ENCODE data around the gene ABHD17A. TPM values are rescaled to one million over a fixed set of nuclear protein-coding genes. Genes with fewer than 3 reads are reported as not detected.

The ABHD17A gene
- total and polyA plus RNA-seq, 9 of the 15 experiments (the other 6 are each of a cell fraction or from before 2014, with no cell fraction given), result 0.04 to 135 (median 21.8) TPM; not detected in 1

GRCh38 chr19:1863638-1864479 is 21.4 kb downstream of the ABHD17A start (continued):
- TF ChIP-seq CTCFL (IDR thresholded peaks at IDR 0.05; ENCODE audit: borderline replicate concordance, insufficient read depth, low read depth, low read length, poor library complexity, severe bottlenecking) (no peak), EP400 (IDR thresholded peaks at IDR 0.05) (peak; percentile 100), ZBTB33 (CRISPR knock-in tag; IDR thresholded peaks at IDR 0.05) (no peak; the same call in 1 of the 2 replicates), ZNF644 (tag; IDR thresholded peaks at IDR 0.05; ENCODE audit: low read depth) (no peak; the same call in 1 of the 2 replicates), CREBBP (IDR thresholded peaks at IDR 0.05; ENCODE audit: low read depth, low read length) (no peak), PML (IDR thresholded peaks at IDR 0.05; ENCODE audit: low read length) (no peak; the same call in 1 of the 2 replicates), ZBED1 (IDR thresholded peaks at IDR 0.05) (no peak), ZNF778 (CRISPR knock-in tag; IDR thresholded peaks at IDR 0.05) (no peak), RBM17 (IDR thresholded peaks at IDR 0.05; ENCODE audit: borderline replicate concordance, low read depth, low read length) (no peak), MEF2A (IDR thresholded peaks at IDR 0.05; ENCODE audit: control insufficient read depth, low read depth, low read length) (no peak), RBFOX2 (IDR thresholded peaks at IDR 0.05; ENCODE audit: low read depth, low read length) (peak; percentile 81), BRF2 (IDR thresholded peaks at IDR 0.05; ENCODE audit: borderline replicate concordance, insufficient read depth, insufficient read length) (no peak), EGR1 (conservative IDR thresholded peaks at IDR 0.05) (peak; percentile 80)
- TF ChIP-seq, protein P1, sequence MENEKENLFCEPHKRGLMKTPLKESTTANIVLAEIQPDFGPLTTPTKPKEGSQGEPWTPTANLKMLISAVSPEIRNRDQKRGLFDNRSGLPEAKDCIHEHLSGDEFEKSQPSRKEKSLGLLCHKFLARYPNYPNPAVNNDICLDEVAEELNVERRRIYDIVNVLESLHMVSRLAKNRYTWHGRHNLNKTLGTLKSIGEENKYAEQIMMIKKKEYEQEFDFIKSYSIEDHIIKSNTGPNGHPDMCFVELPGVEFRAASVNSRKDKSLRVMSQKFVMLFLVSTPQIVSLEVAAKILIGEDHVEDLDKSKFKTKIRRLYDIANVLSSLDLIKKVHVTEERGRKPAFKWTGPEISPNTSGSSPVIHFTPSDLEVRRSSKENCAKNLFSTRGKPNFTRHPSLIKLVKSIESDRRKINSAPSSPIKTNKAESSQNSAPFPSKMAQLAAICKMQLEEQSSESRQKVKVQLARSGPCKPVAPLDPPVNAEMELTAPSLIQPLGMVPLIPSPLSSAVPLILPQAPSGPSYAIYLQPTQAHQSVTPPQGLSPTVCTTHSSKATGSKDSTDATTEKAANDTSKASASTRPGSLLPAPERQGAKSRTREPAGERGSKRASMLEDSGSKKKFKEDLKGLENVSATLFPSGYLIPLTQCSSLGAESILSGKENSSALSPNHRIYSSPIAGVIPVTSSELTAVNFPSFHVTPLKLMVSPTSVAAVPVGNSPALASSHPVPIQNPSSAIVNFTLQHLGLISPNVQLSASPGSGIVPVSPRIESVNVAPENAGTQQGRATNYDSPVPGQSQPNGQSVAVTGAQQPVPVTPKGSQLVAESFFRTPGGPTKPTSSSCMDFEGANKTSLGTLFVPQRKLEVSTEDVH (IDR thresholded peaks at IDR 0.05; ENCODE audit: low read depth, partially characterized antibody), result peak; percentile 77

All from K562 (cell line).